GM12878 (cell line): ENCODE measurements around the gene ARAP1. TPM values are rescaled to one million over a fixed set of nuclear protein-coding genes. Genes with fewer than 3 reads are reported as not detected.

ENCODE experiments used
- ATAC-seq: fragments of 200-7000 bp; cut with Tn5 transposase; 3 replicates; pipeline ENCODE4 v1.9.1; 2020; ENCODE audit warnings: mild to moderate bottlenecking, moderate library complexity
- BruUV-seq: library from RNA; stranded (reverse); fragments of 400-500 nt; replicated peaks from 2 replicates; lab custom pipeline; 2021; lab: Mats Ljungman, UMichigan
- CTCF ChIA-PET: fragments of 300-600 bp; sonication (Branson Sonifier 250); formaldehyde crosslinking; extraction: SDS; loops from one replicate; lab custom pipeline; 2021; ENCODE audit warnings: inconsistent platforms; lab: Yijun Ruan, JAX
- POLR2A ChIA-PET: fragments of 350-600 bp; formaldehyde crosslinking; extraction: SDS; loops from one replicate; lab custom pipeline; 2021; ENCODE audit warnings: inconsistent platforms; lab: Charles Lee
- RAD21 ChIA-PET: fragments of 300-600 bp; sonication (Branson Sonifier 250); formaldehyde crosslinking; loops from one replicate; lab custom pipeline; 2023; ENCODE audit warnings: antibody characterized with exemption; ENCODE audit not compliant: unreplicated experiment; lab: Charles Lee
- SMC1A ChIA-PET: fragments of 300-600 bp; sonication (Branson Sonifier 250); formaldehyde crosslinking; loops from one replicate; lab custom pipeline; 2023; ENCODE audit not compliant: unreplicated experiment, uncharacterized antibody; lab: Charles Lee
- DNase-seq: peaks from one replicate; pipeline ENCODE4 v3.0.0-alpha.2; 2011; ENCODE audit warnings: low read depth, low spot score
- FAIRE-seq: peaks from 3 replicates; lab custom pipeline; 2011; peaks lifted over from hg19 to GRCh38; lab: Jason Lieb, UNC
- H2AFZ ChIP-seq: 2 replicates; pipeline ENCODE4 v1.6.0; 2011; ENCODE audit warnings: low read depth, low read length, control low read depth; ENCODE audit not compliant: control insufficient read depth
- H3K27ac ChIP-seq: 2 replicates; pipeline ENCODE4 v1.5.1; 2011; ENCODE audit warnings: control low read depth; ENCODE audit not compliant: control insufficient read depth, insufficient read depth
- H3K27me3 ChIP-seq, 2 experiments: replicated peaks in 1 of 2; 2 replicates each; pipeline versions ENCODE4 v1.6.0 to v1.6.1; 2011; ENCODE audit warnings: low read length in 1 of 2; ENCODE audit not compliant: control insufficient read depth in 2 of 2, insufficient read depth in 2 of 2
- H3K36me3 ChIP-seq, 2 experiments: 2 replicates each; pipeline ENCODE4 v1.5.1; 2011; ENCODE audit warnings: low read length in 1 of 2; ENCODE audit not compliant: control insufficient read depth in 2 of 2, insufficient read depth in 2 of 2
- H3K4me1 ChIP-seq: 2 replicates; pipeline ENCODE4 v1.6.1; 2011; ENCODE audit warnings: mild to moderate bottlenecking, low read length, moderate library complexity, mixed read lengths; ENCODE audit not compliant: control insufficient read depth, insufficient read depth
- H3K4me2 ChIP-seq: 2 replicates; pipeline ENCODE4 v1.6.0; 2011; ENCODE audit warnings: control low read depth; ENCODE audit not compliant: control insufficient read depth, insufficient read depth
- H3K4me3 ChIP-seq: fragments of 200-600 bp; sonication (generic); 2 replicates; pipeline ENCODE4 v1.5.1; 2016
- H3K79me2 ChIP-seq: 2 replicates; pipeline ENCODE4 v1.6.0; 2011; ENCODE audit warnings: low read length; ENCODE audit not compliant: control insufficient read depth, insufficient read depth
- H3K9ac ChIP-seq: 2 replicates; pipeline ENCODE4 v1.8.0; 2011; ENCODE audit warnings: low read length, control low read depth, mixed read lengths; ENCODE audit not compliant: control insufficient read depth, insufficient read depth
- H3K9me3 ChIP-seq: replicated peaks from 3 replicates; pipeline ENCODE4 v1.5.1; 2011; ENCODE audit warnings: mild to moderate bottlenecking, low read length; ENCODE audit not compliant: control insufficient read depth, insufficient read depth
- H4K20me1 ChIP-seq: 2 replicates; pipeline ENCODE4 v1.6.0; 2011; ENCODE audit not compliant: control insufficient read depth, insufficient read depth
- ASH2L ChIP-seq: fragments of 300-600, 200-600 bp; sonication (generic); IDR thresholded peaks from 2 replicates; pipeline ENCODE4 v1.6.1; 2017; ENCODE audit warnings: low read depth, mild to moderate bottlenecking, borderline replicate concordance
- BCL3 ChIP-seq: IDR thresholded peaks from 2 replicates; pipeline ENCODE4 v1.6.1; 2011; ENCODE audit warnings: borderline replicate concordance, low read depth, mild to moderate bottlenecking, moderate library complexity, low read length; ENCODE audit not compliant: insufficient read depth, poor library complexity, severe bottlenecking
- EED ChIP-seq: sonication (generic); IDR thresholded peaks from 2 replicates; pipeline ENCODE4 v1.6.1; 2016; ENCODE audit warnings: antibody characterized with exemption, low read depth
- EGR1 ChIP-seq, 2 experiments: IDR thresholded peaks; 1 replicate in 1 of 2; 2 replicates in 1 of 2; pipeline ENCODE4 v1.6.1; 2011 to 2012; ENCODE audit warnings: low read depth in 2 of 2, low read length in 2 of 2, borderline replicate concordance in 1 of 2, mild to moderate bottlenecking in 1 of 2, moderate library complexity in 1 of 2
- NR2F1 ChIP-seq: fragments of 450-650 bp; conservative IDR thresholded peaks from 2 replicates; pipeline ENCODE4 v1.6.1; 2017; ENCODE audit warnings: mild to moderate bottlenecking
- PAX8 ChIP-seq: fragments of 450-650 bp; IDR thresholded peaks from 2 replicates; pipeline ENCODE4 v1.6.1; 2017; ENCODE audit warnings: mild to moderate bottlenecking, moderate library complexity
- POLR2A ChIP-seq: IDR thresholded peaks from 2 replicates; pipeline ENCODE4 v1.6.1; 2011; ENCODE audit warnings: low read depth, mild to moderate bottlenecking, low read length
- RUNX3 ChIP-seq: IDR thresholded peaks from 2 replicates; pipeline ENCODE4 v1.6.1; 2012; ENCODE audit warnings: low read length, inconsistent platforms
- SKIL ChIP-seq: fragments of 450-650 bp; IDR thresholded peaks from 2 replicates; pipeline ENCODE4 v1.6.1; 2017; ENCODE audit warnings: mild to moderate bottlenecking, low read depth, inconsistent platforms; ENCODE audit not compliant: poor library complexity, severe bottlenecking
- WGBS: methylation state at CpG from one replicate; pipeline ENCODE4 v1.1.6; 2016; ENCODE audit warnings: low lambda C conversion rate; ENCODE audit not compliant: insufficient replicate concordance, insufficient coverage; ENCODE audit errors: missing lambda C conversion rate; 5-methylcytosine and 5-hydroxymethylcytosine counted together
- in situ Hi-C: fragments of 300-500 bp; cut with MboI; formaldehyde crosslinking; loops from 9 replicates; pipeline ENCODE4 v1.14.3; 2018; ENCODE audit warnings: mixed read lengths
- intact Hi-C: fragments of 100-400 bp; cut with micrococcal nuclease; formaldehyde crosslinking; loops from one replicate; pipeline ENCODE4 v1.14.2; 2022; ENCODE audit not compliant: unreplicated experiment
- polyA plus RNA-seq, 11 experiments: library from polyadenylated mRNA; depleted of rRNA in 4 of 11; unstranded in 6 of 11; stranded (reverse) in 5 of 11; fragments of >200 nt; fragmentation: Nextera tagmentation in 4 of 11; fragmentation: Illumina TruSeq in 1 of 11; extraction: Ambion mirVana in 4 of 11; extraction: Trizol in 1 of 11; gene quantifications; 1 replicate in 1 of 11; 2 replicates in 10 of 11; pipeline versions ENCODE4 v1.2.1 to v1.2.3, GENCODE V29; 2011 to 2016; ENCODE audit warnings: inconsistent platforms in 2 of 11, missing spikeins in 2 of 11, low read depth in 1 of 11
- total RNA-seq, 4 experiments: library from RNA; depleted of rRNA in 3 of 4; stranded (reverse); fragments of >200 nt in 3 of 4; fragmentation: Illumina TruSeq in 1 of 4; extraction: Trizol in 1 of 4; gene quantifications; 2 replicates each; pipeline versions ENCODE4 v1.2.1 to v1.2.3, GENCODE V29; 2013 to 2021
- TF ChIP-seq, protein P1 (sequence below): fragments of 450-650 bp; IDR thresholded peaks from 2 replicates; pipeline ENCODE4 v1.6.1; 2016; ENCODE audit warnings: mild to moderate bottlenecking

Gene ARAP1
- total and polyA plus RNA-seq, 10 of the 15 experiments (the other 5 are each of a cell fraction or from before 2014, with no cell fraction given): 0.55 to 102 (median 51.0) TPM

GRCh38 chr11:72678524-72678923 lies 73.7 kb downstream of the ARAP1 start:
- no peak overlapping the region for H3K4me2 ChIP-seq
- H3K4me1 ChIP-seq: no peaks in the 10 kb centered on the region
- in situ Hi-C loops: no loop called here
- ChIA-PET POLR2A (interaction anchor here (3.5 kb wide), 1 partner anchor 10 kb away, joined by 12 read pairs; no protein-coding TSS in a partner anchor), CTCF (interaction anchor here (3.8 kb wide), 1 partner anchor 9 kb away, joined by 19 read pairs; no protein-coding TSS in a partner anchor), RAD21 (no interaction called here), SMC1A (interaction anchor here (1.1 to 2.7 kb wide), 2 partner anchors 9 to 10 kb away, joined by 3 to 11 read pairs; no protein-coding TSS in a partner anchor)
- no peak overlapping the region for H3K9ac ChIP-seq
- no peak for DNase-seq
- no peaks in the 10 kb centered on the region; a peak in 1 of 4 replicates for H3K36me3 ChIP-seq
- WGBS: 47% methylated on average over 8 of the region's 8 CpGs
- peaks cover 3% of the 10 kb centered on the region; the same call in 1 of the 2 replicates for H4K20me1 ChIP-seq
- intact Hi-C loops: no loop called here
- BruUV-seq: no TSS peak
- no peaks in the 10 kb centered on the region for H3K79me2 ChIP-seq
- TF ChIP-seq RUNX3: no peak
- TF ChIP-seq BCL3: peak; percentile 29
- no peak for TF ChIP-seq PAX8
- TF ChIP-seq, protein P1, sequence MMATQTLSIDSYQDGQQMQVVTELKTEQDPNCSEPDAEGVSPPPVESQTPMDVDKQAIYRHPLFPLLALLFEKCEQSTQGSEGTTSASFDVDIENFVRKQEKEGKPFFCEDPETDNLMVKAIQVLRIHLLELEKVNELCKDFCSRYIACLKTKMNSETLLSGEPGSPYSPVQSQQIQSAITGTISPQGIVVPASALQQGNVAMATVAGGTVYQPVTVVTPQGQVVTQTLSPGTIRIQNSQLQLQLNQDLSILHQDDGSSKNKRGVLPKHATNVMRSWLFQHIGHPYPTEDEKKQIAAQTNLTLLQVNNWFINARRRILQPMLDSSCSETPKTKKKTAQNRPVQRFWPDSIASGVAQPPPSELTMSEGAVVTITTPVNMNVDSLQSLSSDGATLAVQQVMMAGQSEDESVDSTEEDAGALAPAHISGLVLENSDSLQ: no peak
- TF ChIP-seq SKIL: no peak
- no peak for TF ChIP-seq ASH2L
- TF ChIP-seq EED: no peak
- peak; percentile 66 for TF ChIP-seq POLR2A
- TF ChIP-seq NR2F1: no peak
- no peak for TF ChIP-seq EGR1 (IDR thresholded peaks at IDR 0.05; ENCODE audit: borderline replicate concordance in 1 of 2, low read depth in 2 of 2, low read length in 2 of 2)
- H3K27ac ChIP-seq: no peak overlapping the region
- no peak; the same call in 2 of the 3 replicates for ATAC-seq
- no peaks in the 10 kb centered on the region for H3K9me3 ChIP-seq
- FAIRE-seq: no peak
- no peak overlapping the region for H3K4me3 ChIP-seq
- H2AFZ ChIP-seq: no peak overlapping the region
- peaks cover 5 to 14% of the 10 kb centered on the region in 2 experiments for H3K27me3 ChIP-seq
